HG03159 (cell line): ENCODE measurements around the gene LPCAT1.
A peak's percentile ranks its signal among the peaks of the same experiment; 100 is the strongest.
"Not testable (repeated sequence)": the region's sequence is repeated elsewhere in the genome, so short reads cannot be mapped to it uniquely, and the experiment has no call there.

Experiments used
- ATAC-seq: cut with Tn5 transposase; IDR thresholded peaks from one replicate; pipeline ENCODE4 v1.9.1; 2021; ENCODE audit warnings: mild to moderate bottlenecking, moderate library complexity; ENCODE audit not compliant: unreplicated experiment

LPCAT1 gene

DNA sequence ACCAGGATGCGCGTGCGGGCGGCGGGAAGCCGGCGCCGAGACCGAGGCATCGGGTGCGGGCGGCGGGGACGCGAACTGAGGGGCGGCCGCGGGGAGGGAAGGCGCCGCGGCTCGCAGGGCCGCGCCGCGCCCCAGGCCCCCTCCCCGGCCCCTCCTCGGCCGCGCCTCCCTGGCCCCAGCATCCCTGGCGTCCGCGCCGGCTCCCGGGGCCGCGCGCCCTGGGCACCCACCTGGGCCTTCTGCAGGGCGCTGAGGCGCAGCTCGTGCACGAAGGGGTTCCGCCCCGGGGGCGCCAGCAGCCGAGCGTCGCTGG lies 324 bp downstream of the LPCAT1 start:
- ATAC-seq = peak; percentile 34

DNA sequence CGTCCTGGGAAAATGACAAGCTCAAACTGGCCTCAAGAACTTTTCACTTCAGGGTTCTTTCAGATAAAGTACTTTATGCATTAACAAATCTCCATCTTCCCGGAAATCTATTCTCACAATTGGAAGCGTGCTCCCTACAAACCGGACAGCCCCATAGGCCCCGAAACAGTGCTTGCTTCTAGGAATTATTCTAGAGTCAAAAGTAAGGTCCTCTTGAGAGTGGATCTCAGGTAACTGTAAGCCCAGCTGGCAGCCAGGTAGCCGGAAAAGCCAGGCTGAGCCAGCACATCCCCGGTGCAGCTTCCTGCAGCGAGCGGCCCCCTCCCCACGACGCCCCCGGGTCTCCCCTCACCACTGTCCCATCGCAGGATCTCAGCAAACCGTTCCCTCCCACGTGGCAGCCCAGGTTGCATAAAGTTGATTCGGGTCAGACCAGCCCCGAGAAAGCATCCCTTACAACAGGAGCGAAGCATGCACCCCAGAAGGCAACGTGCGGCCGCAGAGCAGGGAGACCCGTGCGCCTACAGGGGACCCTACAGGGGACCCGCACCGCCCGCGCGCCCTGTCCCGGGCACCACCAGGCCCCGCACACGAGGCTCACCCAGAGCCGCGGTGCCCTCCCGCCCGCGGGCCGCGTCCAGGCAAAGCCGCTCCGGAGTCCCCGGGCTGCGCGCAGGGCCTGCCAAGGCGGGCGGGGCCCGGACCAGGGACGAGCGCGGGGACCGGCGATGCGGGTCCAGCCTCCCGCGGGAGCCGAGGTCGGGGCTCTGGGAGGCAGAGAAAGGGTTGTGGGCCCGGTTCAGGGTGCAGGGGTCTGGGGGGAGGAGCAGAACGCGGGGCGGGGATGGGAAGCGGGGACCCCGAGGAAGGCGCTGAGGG lies 920 bp downstream of the LPCAT1 start:
- ATAC-seq = peak; percentile 6

DNA sequence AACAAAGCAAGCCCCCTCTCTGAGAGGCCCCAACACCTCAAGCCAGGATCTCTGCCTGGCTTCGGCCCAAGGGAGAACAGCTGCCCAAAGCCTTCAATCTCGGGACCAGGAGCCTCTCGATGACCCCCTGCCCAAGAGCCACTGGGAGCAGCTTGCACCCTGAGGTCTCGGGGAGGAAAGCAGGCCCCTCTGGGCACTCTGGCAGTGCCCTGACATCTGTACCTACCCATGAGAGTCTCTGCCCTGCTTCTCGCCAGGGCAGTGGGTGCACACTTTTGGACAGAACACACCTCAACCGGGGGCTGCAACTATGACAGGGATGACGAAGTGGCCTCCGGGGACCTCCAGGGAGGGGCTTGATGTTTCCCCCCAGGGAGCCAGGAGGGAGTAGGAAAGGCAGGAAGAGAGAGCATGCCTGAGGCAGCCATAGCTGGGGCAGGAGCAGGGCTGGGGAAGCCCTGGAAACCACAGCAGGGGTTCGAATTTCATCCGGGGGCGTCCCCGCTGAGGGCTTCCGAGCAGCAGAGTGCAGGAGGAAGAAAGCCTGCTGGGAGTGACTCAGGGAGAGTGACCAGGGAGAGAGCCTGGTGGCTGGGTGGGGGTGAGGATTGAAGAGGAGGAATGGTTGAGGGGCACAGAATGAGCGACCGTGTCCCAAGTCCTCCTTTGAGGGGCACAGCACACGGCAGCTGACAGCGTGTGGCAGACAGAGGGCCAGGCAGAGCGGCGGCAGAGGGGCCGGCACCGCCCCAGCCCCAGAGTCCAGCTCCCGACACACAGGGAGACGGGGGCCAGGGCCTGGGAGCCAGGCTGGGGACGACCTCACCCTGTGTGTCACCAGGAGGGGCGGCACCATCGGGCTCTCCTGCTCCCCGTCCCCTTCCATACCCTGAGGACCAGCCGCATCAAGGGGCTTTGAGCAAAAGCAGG lies 1.8 kb downstream of the LPCAT1 start:
- no peak for ATAC-seq

DNA sequence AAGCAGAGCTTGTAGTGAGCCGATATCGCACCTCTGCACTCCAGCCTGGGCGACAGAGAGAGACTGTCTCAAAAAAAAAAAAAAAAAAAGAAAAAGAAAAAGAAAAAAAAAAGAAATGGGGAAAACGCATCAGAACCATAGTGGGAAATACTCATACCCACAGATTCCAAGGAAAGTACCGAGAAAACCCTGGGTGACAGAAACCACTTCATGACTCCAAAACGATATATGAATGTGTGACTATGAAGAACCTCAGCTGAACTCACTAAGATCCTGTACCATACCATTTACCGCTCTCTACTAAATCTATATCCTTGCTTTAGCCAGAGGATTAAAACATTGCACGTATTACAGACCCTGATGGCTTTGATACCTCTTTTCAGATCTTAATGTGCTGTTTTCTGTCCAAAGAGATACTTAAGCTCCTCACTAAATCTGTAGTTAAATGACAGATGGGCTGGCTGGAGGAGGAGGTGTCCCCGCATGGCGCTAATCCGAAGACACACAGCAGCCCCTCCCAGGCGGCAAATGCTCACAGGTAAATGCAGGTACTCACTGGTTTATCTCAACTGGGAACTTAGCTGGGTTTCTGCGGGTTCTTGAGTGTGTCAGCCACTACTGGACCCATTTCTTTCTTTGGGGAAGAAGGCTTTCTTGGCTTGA lies 2.8 kb downstream of the LPCAT1 start:
- ATAC-seq = no peak

DNA sequence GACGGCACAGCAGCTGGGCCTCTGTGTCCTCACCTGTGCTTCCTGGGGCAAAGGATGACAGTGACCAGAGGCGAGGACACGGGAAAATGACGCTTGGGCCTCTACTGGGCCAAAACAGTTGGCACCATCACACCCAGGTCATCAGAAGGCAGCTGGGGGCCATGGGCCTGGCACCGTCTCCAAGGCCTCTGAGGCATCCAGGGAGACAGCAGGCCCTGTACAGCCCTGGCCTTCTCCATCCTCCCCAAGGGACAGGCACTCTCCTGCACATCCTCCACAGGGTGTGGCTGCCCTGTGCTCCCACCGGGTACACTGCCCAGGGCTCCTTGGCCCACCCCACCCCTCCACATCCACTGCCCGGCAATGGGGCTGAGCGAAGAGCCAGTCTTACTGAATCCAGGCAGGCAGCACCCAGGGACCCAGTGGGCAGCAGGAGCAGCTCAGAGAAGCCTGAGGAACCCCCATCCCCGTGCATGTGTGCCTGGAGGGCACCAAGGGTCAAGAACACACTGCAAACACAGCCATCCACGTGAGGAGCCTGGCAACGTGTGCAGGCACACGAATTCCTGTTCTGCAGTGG lies 4.0 kb downstream of the LPCAT1 start:
- no peak for ATAC-seq

DNA sequence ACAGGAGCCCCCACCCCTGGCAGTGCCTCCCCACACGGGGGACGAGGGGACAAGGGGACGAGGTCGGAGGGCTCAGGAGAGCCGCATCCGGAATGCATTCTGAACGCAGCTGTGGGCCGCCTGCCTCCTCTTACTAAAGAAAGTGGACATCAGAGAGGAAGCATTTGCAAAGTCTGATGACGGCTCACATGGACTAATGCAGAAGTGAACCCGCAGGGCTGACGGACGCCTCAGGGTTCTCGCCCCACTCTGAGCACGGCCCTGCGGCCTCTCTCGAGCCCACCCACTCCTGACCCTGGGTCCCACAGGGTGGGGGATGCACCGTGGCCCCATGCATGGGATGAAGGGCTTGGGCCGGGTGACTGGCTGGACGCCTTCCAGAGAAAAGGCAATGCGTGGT lies 5.9 kb downstream of the LPCAT1 start:
- ATAC-seq = no peak

DNA sequence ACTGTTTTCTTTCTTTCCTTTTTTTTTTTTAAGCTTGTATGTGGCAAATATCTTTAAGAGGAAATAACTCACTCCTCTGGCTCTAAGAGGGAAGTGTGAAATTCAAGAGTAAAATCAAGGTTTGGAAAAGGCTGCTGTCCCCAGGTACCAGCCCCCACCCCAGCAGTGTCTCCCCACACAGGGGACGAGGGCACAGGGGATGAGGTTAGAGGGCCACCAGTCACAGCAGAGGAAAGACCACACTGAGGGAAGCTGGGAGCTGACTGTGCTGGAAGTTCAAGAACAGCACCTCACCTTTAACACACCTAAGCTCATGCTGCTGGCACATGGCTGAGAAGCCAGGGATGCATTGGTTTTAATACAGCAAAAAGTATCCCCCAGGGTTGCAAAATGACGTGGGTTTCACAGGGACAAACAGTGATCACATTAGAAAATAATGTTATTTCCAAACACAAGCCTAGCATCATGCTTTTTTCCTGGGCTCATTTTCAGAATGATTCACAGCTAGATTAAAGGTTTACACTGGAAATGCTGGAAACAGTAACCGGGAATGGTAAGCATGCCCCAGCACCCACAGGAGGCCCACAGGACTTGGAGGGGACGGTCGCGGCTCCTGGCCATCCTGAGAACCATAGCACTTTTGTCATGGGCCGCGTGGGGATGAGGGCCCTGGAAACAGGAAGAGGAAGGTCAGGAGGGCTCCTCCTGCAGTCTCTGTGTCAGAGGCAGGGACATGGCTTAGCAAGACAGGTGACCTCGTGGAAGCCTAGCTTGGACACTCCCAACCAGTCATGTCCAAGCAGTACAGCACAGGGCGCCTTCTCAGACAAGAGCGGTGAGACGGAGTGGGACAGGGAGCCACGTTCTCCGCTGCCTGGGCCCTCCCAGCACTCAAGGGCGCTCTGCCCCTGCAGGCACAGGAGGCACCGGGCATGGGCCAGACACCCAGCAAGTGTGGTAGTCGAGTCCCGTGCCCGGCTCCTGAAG lies 6.9 kb downstream of the LPCAT1 start:
- ATAC-seq = no peak

DNA sequence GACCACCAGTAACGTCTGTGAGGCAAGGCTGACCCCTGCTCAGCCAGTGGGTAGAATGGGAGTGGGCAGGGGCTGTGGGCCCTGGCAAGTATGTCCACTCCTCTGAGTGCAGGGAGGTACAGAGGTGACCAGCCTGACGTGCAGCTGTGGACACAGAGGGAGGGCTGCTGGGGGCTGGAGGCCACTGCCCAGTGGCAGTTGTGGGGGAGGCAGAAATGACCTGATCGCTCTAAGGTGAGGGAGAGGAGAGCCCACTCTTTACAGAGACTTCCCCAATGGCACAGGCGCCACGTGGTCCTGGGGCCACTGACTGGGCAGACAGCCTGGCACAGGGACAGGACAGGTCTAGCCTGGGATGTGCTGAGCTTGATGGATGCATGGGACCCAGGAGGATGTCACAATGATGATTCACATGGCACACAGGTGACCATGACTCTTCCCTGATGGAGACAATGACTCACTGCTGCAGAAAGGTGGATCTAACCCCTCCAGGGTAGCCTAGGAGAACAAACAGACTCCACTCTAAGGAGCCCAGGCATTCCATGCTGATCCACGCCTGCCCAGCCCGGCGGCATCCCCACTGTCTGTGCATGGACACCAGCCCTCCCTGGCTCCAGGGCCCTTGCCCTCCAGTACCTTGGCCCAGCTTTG lies 7.7 kb downstream of the LPCAT1 start:
- ATAC-seq = no peak

DNA sequence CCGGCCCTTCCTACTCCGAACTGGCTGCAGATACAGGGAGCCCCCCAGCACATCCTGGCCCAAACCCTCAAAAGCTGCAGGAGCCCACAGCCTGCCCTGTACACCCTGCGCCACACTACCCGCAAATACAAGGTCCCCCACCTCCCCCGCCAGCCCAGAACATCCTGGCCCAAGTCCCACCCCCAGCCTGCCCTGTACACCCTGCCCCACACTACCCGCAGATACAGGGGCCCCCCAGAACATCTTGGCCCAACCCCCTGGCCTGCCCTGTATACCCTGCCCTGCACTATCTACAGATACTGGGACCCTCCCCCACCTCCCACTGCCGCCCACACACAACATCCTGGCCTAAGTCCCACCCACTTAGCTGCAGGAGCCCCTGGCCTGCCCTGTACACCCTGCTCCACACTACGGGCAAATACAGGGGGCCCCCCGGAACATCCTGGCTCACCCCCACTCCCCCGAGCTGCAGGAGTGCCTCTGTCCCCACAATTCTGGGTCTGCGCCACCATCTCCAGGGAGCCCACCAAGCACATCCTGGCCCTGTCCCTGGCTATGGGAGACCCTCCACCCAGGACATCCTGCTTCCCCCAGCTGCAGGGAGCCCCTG lies 8.3 kb downstream of the LPCAT1 start:
- ATAC-seq = no peak

DNA sequence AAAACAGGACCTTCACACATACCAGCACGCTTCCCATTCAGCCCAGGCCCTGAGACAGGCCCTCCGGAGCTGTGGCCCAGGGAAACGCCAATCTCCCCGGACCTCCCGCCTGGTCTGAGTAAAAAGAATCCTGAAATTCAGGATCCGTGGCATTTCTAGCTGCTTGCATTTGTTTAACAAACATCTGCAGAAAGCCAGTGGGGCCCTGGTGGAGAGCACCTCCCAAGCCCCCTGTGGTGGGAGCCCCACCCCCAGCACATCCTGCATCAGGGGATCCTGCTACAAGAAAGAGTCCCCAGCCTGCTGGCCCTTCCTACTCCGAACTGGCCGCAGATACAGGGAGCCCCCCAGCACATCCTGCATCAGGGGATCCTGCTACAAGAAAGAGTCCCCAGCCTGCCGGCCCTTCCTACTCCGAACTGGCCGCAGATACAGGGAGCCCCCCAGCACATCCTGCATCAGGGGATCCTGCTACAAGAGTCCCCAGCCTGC lies 8.9 kb downstream of the LPCAT1 start:
- ATAC-seq = not testable (repeated sequence)

DNA sequence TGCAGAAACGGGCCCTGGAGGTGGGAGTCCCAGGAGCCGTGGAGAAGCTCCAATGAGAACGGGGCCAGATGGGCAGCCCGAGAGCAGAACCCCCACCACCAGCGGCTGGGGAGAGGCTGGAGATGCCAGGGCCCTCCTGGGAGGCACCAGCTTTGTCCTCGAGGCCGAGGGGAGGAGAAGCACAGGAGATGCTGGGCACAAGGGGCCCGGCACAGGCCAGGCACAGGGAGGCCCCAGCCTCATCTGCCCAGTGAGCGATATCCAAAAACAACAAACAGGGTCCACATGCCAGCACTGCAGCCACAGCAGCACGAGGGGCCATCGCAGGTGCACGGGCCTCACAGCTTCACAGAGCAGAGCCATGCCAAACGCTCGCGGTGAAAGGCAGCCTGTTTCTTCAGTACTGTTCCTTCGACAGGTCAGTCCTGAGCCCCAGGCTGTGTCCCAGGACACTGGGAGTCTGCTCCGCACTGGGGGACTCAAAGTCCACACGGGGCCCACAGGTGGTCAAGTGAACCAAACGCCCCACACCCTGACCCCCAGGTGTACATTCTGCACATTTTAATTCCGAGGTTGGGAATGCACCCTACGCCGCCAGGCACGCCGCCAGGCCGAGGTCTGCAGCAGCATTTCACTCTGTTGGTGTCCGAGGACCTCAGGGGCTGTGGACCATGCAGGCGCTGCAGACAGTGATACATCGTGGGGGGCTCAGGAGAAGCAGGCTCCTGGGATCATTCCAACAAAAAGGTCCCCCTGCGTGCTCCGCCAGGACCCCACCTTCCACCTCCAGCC lies 9.5 kb downstream of the LPCAT1 start:
- ATAC-seq = no peak

DNA sequence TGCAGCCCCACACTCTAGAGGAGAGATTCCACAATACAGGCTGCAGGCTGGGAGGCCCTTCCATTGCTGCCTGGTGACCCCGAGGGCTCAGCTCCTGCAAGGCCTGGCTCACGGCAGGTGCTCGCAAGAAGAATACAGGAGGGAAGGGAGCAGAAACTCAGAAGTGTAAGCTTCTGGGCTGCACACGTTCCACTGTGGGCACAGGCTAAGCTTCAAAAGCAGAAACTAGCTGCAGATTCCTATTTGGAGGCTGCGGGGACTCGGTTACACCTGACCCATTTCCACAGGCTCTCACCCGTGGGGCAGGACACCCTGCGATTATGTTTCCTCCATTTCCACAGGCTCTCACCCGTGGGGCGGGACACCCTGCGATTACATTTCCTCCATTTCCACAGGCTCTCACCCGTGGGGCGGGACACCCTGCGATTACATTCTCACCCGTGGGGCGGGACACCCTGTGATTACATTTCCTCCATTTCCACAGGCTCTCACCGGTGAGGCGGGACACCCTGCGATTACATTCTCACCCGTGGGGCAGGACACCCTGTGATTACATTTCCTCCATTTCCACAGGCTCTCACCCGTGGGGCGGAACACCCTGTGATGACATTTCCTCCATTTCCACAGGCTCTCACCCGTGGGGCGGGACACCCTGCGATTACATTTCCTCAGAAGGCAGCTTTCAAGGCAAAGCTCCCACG lies 10.3 kb downstream of the LPCAT1 start:
- ATAC-seq = no peak

DNA sequence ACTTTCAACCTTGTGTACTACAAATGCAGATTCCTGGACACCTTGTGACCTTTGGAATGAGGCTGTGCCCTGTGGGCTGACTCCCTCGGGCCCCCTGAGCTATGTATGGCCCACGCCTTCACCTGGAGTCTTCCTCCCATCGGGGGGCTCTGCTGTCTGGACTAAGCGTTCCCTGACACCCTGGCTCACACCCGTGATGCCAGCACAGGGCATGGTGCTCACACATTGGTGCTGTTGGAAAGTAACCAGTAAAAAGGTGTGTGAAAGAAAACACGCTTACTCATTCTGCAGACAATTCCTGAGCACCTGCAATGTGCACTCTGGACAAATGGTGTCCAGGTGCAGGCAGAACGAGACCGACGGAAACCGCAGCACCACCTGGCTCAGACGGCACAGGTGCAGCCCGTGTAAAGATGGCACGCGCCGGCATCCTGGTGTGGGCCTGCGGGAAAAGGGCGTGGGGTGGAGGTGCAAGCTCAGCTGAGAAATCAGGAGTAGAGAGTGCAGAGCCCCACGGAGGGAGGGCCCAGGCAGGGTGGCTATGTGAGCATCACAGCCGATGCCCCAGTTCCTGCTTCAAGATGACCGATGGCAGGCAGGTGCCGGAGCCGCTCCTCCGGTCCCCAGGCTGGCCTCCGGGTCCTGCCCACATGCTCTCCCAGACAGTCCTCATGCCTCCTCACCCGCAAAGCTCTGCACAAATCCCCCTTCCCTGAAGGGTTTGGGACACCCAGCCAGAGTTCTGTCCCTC lies 11.0 kb downstream of the LPCAT1 start:
- no peak for ATAC-seq

DNA sequence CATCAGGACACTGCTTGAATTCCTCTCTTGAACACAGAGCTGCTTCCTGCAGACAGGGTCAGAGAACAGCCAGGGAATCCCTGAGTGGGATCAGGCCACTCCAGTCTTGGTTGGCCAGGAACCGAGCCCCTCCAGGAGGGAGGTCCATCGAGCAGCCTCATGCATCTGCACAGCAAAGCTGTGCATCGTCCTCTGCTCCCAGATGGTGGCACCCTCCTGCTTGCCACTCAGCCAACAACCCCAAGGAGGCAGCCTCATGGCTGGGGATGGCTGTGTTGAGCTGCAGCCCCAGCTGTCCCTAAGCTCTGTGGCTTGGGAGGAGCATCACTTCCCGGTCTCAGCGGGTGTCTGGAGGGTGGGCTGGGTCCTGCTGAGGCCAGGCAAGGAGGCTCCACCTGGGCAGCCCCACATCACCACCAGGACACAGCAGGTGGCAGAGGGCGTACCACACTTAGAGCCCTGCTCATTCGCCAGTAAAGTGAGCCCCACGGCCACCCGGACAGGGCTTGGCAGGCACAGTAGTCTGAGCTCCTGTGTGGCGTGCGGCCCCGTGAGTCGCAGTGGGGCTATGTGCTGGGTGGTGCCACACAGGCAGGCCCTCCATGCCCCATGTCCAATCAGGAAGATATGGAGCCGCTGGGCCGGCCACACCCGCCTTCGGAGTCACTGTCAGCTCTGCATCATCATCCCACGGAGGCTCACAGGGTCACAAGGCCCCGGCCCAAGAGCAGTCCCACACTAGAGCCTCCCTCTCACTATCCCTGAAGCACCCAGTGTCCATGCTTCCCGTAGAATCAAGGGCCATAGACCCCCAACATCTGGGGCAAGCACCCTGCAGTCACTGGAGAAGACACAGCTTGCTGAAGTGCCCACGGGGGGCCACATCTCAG lies 11.9 kb downstream of the LPCAT1 start:
- no peak for ATAC-seq

DNA sequence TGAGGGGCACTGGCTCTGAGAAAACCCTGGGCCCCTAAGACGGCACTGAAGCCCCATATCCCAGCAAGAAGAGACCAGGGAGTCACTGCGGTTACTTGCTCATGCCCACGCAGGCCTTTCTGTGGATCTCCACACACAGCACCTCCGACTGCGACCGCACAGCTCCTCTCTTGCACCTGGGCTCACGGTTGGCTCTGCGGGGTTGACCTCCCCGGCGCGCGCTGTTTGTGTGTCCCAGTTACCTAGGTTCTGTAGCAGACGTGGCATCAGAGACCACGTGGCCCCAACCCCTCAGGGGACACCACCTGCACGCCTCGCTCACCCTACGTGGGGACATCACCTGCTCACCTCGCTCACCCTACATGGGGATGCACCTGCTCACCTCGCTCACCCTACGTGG lies 12.7 kb downstream of the LPCAT1 start:
- no peak for ATAC-seq

DNA sequence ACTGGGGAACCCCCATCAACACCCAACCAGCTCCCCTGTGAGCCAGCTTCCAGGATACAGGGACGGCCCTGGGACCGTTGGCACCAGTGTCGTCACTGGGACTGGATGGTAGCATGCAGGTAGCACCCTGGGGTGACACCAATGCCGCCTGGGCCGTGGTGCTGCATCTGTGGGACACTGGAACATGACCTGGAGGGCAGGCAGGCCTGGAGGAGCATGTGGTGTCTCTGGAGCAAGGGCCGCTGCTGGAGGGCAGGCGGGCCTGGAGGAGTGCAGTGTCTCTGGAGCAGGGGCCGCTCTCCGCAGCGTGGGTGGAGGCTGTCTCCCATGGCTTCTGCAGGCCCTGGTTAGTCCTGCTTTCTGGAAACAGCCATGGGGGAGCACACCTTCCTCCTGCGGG lies 13.1 kb downstream of the LPCAT1 start:
- no peak for ATAC-seq
